K562 (cell line): ENCODE data around the gene RALGPS1.

ENCODE experiments used
- POLR2AphosphoS2 ChIP-seq: IDR thresholded peaks from 2 replicates; pipeline ENCODE4 v1.6.1; 2012; ENCODE audit warnings: low read length, improper control_type of control experiment
- ZKSCAN1 ChIP-seq: fragments of 150-350 bp; IDR thresholded peaks from 2 replicates; pipeline ENCODE4 v1.6.1; 2016; ENCODE audit warnings: low read depth, low read length

GRCh38 chr9:126915281-126915816 lies 767 bp downstream of the RALGPS1 start:
- no peak for TF ChIP-seq POLR2AphosphoS2
- no peak for TF ChIP-seq ZKSCAN1
